Chondrocyte (in vitro differentiated cells): Measurements from ENCODE around the gene RBM39. TPM values are rescaled to one million over a fixed set of nuclear protein-coding genes. Genes with fewer than 3 reads are reported as not detected.
A peak's percentile ranks its signal among the peaks of the same experiment; 100 is the strongest.

Experiments used
- DNase-seq: peaks from one replicate; pipeline ENCODE4 v3.0.0; 2021; ENCODE audit warnings: mixed read lengths, low spot score
- H3K27ac Mint-ChIP-seq: one replicate; pipeline ENCODE4 v1.8.0; 2021; ENCODE audit warnings: mild to moderate bottlenecking, moderate library complexity, mixed read lengths; ENCODE audit not compliant: unreplicated experiment
- H3K27me3 Mint-ChIP-seq: 2 replicates; pipeline ENCODE4 v1.8.0; 2021; ENCODE audit warnings: low read depth, mixed read lengths
- H3K36me3 Mint-ChIP-seq: 2 replicates; pipeline ENCODE4 v1.8.0; 2021; ENCODE audit warnings: low read depth, mixed read lengths
- H3K4me1 Mint-ChIP-seq: 2 replicates; pipeline ENCODE4 v1.8.0; 2021; ENCODE audit warnings: low read depth, mild to moderate bottlenecking, mixed read lengths
- H3K4me3 Mint-ChIP-seq: one replicate; pipeline ENCODE4 v1.8.0; 2021; ENCODE audit warnings: mild to moderate bottlenecking, moderate library complexity, mixed read lengths; ENCODE audit not compliant: unreplicated experiment
- H3K9me3 Mint-ChIP-seq: 2 replicates; pipeline ENCODE4 v1.8.0; 2021; ENCODE audit warnings: low read depth, mixed read lengths
- total RNA-seq: library from RNA; stranded (reverse); gene quantifications from 3 replicates; pipeline ENCODE4 v1.2.1, GENCODE V29; 2021
- TF ChIP-seq, protein P1 (sequence below): fragments of 200-600 bp; sonication (generic); IDR thresholded peaks from 2 replicates; pipeline ENCODE4 v1.5.0; 2021; ENCODE audit warnings: antibody characterized with exemption, mild to moderate bottlenecking, moderate library complexity

RBM39 gene
- total RNA-seq, 1 donor from 2014 or later, result 217 TPM

DNA sequence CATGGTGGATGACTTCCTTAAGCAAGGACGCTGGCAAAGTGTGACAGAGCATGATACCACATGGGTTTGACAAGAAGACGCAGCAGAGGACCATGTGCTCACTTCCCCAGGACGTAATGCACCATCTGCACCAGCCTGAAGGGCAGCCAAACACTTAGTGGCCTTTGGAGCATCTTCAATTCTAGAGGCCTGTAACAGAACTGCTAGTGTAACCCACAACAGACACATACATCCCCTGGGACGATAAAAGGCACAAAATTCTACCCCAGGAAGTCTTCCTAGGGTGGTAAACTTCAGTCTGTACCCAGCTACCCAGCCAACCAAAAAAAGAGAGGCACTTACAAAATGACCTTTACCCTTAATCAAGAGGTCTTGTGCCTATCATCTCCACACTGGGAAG is 68.2 kb downstream of the RBM39 start:
- H3K27ac Mint-ChIP-seq, result no peak overlapping the region
- H3K4me1 Mint-ChIP-seq, result no peaks in the 10 kb centered on the region
- H3K27me3 Mint-ChIP-seq, result no peaks in the 10 kb centered on the region
- TF ChIP-seq, protein P1, sequence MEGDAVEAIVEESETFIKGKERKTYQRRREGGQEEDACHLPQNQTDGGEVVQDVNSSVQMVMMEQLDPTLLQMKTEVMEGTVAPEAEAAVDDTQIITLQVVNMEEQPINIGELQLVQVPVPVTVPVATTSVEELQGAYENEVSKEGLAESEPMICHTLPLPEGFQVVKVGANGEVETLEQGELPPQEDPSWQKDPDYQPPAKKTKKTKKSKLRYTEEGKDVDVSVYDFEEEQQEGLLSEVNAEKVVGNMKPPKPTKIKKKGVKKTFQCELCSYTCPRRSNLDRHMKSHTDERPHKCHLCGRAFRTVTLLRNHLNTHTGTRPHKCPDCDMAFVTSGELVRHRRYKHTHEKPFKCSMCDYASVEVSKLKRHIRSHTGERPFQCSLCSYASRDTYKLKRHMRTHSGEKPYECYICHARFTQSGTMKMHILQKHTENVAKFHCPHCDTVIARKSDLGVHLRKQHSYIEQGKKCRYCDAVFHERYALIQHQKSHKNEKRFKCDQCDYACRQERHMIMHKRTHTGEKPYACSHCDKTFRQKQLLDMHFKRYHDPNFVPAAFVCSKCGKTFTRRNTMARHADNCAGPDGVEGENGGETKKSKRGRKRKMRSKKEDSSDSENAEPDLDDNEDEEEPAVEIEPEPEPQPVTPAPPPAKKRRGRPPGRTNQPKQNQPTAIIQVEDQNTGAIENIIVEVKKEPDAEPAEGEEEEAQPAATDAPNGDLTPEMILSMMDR, result no peak
- H3K4me3 Mint-ChIP-seq, result no peak overlapping the region
- peaks cover 41% of the 10 kb centered on the region for H3K36me3 Mint-ChIP-seq
- DNase-seq, result no peak
- no peaks in the 10 kb centered on the region for H3K9me3 Mint-ChIP-seq

DNA sequence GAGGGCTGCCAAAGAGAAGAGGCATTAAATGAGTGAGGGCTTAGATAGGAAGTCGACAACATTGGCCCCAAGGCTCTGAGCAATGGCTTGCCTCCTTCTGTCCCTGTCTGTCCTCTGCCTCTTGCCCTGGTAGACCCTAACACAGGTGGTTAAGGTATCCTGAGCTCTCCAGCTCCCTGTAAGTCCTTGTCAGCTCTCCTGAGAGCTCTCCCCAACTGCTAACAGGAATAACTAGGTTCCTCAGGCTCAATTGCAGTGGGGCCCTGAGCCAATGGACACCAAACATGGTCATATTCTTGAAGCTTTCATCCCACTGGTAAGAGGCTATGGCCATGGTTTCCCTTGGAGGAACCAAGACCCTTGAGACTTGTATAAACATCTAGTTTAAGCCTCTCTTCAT is 72.4 kb downstream of the RBM39 start:
- H3K4me3 Mint-ChIP-seq, result no peak overlapping the region
- no peak for DNase-seq
- TF ChIP-seq, protein P1, result no peak
- no peaks in the 10 kb centered on the region for H3K27me3 Mint-ChIP-seq
- peaks cover 42% of the 10 kb centered on the region for H3K36me3 Mint-ChIP-seq
- no peak overlapping the region for H3K27ac Mint-ChIP-seq
- no peaks in the 10 kb centered on the region for H3K9me3 Mint-ChIP-seq
- peaks cover 4% of the 10 kb centered on the region for H3K4me1 Mint-ChIP-seq

DNA sequence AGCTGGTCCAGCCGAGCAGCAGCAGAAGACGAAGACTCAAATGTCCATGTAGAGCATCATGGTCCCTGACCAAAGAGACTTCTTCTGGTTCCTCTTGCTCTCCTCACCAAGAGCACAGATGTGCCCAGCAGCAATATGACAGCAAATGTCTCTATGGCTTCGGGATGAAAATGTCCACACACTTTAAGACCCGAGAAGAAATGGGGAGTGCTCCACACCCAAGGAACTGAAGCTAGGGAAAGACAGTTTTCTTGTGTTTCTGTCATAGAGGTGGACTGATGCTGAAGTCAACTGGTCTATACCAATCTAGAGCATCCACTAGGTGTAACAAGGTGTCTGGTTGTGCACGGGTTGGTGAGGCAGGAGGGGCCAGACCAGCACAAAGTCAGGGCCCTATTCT is 72.8 kb downstream of the RBM39 start:
- H3K9me3 Mint-ChIP-seq, result no peaks in the 10 kb centered on the region

DNA sequence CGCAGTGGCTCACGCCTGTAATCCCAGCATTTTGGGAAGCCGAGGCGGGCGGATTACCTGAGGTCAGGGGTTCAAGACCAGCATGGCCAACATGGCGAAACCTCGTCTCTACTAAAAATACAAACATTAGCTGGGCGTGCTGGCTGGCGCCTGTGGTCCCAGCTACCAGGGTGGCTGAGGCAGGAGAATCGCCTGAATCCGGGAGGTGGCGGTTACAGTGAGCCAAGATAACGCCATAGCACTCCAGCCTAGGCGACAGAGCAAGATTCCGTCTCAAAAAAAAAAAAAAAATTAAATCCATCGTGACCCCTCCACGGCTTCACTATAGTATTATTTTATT is 76.1 kb downstream of the RBM39 start:
- TF ChIP-seq, protein P1, result no peak
- no peaks in the 10 kb centered on the region for H3K27me3 Mint-ChIP-seq
- H3K36me3 Mint-ChIP-seq, result peaks cover 22% of the 10 kb centered on the region
- DNase-seq, result no peak
- H3K4me1 Mint-ChIP-seq, result peaks cover 34% of the 10 kb centered on the region
- H3K27ac Mint-ChIP-seq, result no peak overlapping the region
- no peaks in the 10 kb centered on the region for H3K9me3 Mint-ChIP-seq
- H3K4me3 Mint-ChIP-seq, result no peak overlapping the region

More for the DNA sequence above, 72.8 kb downstream of the RBM39 start:
- H3K36me3 Mint-ChIP-seq, result peaks cover 40% of the 10 kb centered on the region
- TF ChIP-seq, protein P1, result no peak
- DNase-seq, result no peak
- H3K27ac Mint-ChIP-seq, result no peak overlapping the region
- no peak overlapping the region for H3K4me3 Mint-ChIP-seq
- peaks cover 4% of the 10 kb centered on the region for H3K4me1 Mint-ChIP-seq
- H3K27me3 Mint-ChIP-seq, result no peaks in the 10 kb centered on the region

DNA sequence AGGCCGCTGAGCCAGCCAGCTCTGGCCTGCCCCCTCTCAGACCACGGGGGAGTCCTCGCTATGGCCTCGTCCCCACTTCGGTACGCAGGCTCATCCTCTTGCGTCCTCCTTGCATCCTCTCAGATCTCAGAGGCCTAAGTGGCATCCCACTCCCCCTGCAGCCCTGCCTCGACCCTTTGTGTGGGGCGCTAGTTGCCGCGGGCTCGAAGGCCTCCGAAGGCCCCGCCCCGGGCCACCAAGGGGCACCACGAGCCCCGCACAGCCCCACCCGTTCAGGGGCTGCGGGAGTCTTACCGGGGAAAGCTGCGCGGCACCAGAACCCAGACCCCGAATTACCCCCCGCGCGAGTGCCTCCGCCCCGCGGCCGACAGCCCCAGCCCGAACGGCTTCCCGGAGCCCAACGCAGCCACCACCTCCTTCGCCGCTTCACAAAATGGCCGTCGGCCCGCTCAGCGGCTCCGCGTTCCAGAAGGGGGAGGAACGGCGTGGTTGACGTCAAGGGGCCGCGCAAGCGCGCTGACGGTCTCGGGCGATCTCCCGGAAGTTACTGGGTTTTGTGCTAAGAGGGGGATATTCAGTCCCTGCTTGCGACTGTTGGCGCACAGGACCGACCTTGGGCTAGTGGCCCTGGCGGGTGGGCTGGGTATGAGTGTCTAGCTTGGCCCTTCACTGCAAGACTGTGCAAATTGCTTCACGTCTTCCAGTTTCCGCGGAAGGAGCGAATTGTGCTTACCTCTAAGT is 77.4 kb downstream of the RBM39 start, which contains the start of the genes CPNE1 and RBM12:
Gene CPNE1 (minus strand): TSS at position 435 of the 741 bp plus-strand sequence. CDS start 31,977 bp downstream, outside the sequence.
Gene RBM12 (minus strand): TSS at position 435 of the 741 bp plus-strand sequence. CDS start 9,578 bp downstream, outside the sequence.
- Mint-ChIP-seq H3K4me1 (peaks cover 47% of the 10 kb centered on the region), H3K9me3 (no peaks in the 10 kb centered on the region), H3K4me3 (peak within 1 kb of the TSS; percentile 92), H3K27ac (peak within 1 kb of the TSS; percentile 99), H3K27me3 (no peaks in the 10 kb centered on the region), H3K36me3 (peaks cover 11% of the 10 kb centered on the region)
- TF ChIP-seq, protein P1, result peak; percentile 29
- peak; percentile 95 for DNase-seq
